NCI-H748 (cell line): ENCODE measurements around the gene PRH1.

Source experiments
- DNase-seq: peaks from one replicate; lab custom pipeline; 2025; ENCODE audit not compliant: unreplicated experiment; lab: John Stamatoyannopoulos, UW

PRH1 gene

DNA sequence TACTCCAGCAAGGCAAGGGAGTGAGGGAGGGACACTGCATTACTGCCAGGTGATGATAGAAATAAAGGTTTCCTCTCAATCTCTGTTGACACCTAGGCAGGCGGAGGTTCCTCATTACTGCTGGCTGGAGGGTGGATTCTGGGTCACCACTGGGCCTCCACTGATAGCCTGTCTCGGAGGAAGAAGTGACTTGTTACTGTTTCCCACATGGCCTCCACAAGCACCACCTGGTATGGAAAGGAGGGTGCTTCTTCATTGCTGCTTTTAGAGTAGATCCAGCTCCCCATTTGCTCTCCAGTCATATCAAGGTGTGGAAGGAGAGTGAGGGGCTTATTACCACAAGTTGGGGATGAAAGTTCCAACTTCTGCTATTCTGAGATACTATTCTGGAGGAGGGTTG is 41.2 kb downstream of the PRH1 start:
- no peak for DNase-seq

GRCh38 chr12:10838461-10838860 is 45.6 kb downstream of the PRH1 start:
- no peak for DNase-seq
